ENCODE results near the gene ATRNL1.

DNA sequence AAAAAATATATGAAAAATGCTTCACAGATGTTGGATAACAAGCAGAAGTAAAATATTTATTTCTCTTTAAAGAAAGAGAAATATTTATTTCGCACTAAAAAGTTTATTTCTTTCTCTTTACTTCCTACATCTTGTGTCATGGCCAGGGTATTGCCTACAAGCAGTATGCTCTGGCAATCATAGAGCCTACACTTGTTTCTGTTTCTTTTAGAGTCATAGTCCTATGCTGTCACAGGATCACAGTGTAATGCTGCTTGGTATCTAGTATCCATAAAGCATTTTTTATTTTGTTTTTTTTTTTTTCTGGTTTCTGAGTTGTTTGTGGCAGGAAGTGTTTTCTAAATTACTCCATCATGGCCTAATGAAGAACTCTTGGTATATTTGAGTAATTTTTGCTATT is 116.0 kb downstream of the ATRNL1 start:
- TF ChIP-seq REST (IDR thresholded peaks at IDR 0.05; ENCODE audit: low read depth, low read length): no peak
- no peak for TF ChIP-seq CTCF (IDR thresholded peaks at IDR 0.05)
- no peak for TF ChIP-seq RAD21 (IDR thresholded peaks at IDR 0.05; ENCODE audit: low read length)
- TF ChIP-seq, protein P1, sequence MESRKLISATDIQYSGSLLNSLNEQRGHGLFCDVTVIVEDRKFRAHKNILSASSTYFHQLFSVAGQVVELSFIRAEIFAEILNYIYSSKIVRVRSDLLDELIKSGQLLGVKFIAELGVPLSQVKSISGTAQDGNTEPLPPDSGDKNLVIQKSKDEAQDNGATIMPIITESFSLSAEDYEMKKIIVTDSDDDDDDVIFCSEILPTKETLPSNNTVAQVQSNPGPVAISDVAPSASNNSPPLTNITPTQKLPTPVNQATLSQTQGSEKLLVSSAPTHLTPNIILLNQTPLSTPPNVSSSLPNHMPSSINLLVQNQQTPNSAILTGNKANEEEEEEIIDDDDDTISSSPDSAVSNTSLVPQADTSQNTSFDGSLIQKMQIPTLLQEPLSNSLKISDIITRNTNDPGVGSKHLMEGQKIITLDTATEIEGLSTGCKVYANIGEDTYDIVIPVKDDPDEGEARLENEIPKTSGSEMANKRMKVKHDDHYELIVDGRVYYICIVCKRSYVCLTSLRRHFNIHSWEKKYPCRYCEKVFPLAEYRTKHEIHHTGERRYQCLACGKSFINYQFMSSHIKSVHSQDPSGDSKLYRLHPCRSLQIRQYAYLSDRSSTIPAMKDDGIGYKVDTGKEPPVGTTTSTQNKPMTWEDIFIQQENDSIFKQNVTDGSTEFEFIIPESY (IDR thresholded peaks at IDR 0.05; ENCODE audit: borderline replicate concordance, low read depth): no peak
- no peak for TF ChIP-seq POLR2AphosphoS5 (IDR thresholded peaks at IDR 0.05; ENCODE audit: low read depth, low read length)
